ENCODE measurements around the gene SLC35D1.
A peak's percentile ranks its signal among the peaks of the same experiment; 100 is the strongest.

SLC35D1 gene

DNA sequence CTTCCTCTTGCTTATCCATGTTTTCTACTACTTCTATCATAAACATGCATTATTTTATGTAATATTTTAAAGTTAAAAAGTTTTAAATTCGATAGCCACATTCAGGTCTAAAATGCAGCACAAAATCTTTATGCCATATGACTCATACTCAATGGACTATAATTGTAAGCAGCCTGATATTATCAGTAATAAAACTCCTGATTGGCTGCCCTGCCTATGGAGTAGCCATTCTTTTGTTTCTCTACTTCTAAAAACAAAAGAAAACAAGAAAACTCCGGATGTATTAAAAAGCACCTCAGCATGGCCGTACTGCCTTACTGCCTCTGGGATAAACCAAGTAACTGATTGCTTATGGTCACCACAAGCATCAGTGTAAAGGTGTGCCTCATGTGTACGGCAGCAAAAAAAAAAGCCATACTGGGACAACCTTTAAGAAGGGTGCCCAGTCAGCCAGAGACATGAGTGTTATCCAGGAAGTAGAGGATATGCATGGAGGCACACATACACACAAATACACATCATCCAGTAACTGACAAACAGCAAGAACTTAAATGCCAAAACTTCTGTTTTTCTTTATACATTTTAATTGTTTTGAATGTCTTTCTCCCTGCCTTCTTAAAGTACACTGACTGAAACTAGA lies 9.2 kb downstream of the SLC35D1 start:
- Histone ChIP-seq H3K9me3 (ENCODE audit: control insufficient read depth in 2 of 2, low read length in 2 of 2) (no peaks in the 10 kb centered on the region), H3K9ac (ENCODE audit: low read length in 2 of 2) (no peak overlapping the region), H3K4me3 (ENCODE audit: low read length in 2 of 2) (no peak overlapping the region), H3K36me3 (ENCODE audit: control insufficient read depth in 2 of 2, insufficient read depth in 2 of 2, low read length in 2 of 2) (peaks cover 24 to 35% of the 10 kb centered on the region in 2 donors), H3K27me3 (ENCODE audit: control insufficient read depth in 1 of 2, insufficient read depth in 2 of 2, low read length in 2 of 2) (no peaks in the 10 kb centered on the region), H3K4me1 (ENCODE audit: control insufficient read depth, insufficient read depth, low read length) (peaks cover 2% of the 10 kb centered on the region), H3K27ac (ENCODE audit: low read length) (no peak overlapping the region)

DNA sequence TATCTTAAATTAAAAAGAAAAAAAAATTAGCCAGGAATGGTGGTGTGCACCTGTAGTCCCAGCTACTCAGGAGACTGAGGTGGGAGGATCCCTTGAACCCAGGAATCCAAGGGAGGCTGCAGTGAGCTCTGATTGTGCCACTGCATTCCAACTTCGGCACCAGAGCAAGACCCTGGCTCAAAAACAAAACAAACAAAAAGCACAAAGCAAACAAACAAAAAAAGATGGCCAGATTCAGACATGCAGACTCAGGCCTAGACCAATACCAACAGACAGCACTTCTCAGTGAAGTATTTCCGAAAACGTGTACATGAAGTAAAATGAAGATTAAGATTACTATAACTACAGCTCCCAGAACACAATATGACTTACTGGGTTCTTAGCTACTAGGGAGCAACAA lies 10.6 kb downstream of the SLC35D1 start:
- Histone ChIP-seq H3K4me3 (ENCODE audit: low read length in 2 of 2) (no peak overlapping the region), H3K4me1 (ENCODE audit: control insufficient read depth, insufficient read depth, low read length) (peaks cover 2% of the 10 kb centered on the region), H3K36me3 (ENCODE audit: control insufficient read depth in 2 of 2, insufficient read depth in 2 of 2, low read length in 2 of 2) (peaks cover 27 to 39% of the 10 kb centered on the region in 2 donors), H3K9ac (ENCODE audit: low read length in 2 of 2) (no peak overlapping the region), H3K27me3 (ENCODE audit: control insufficient read depth in 1 of 2, insufficient read depth in 2 of 2, low read length in 2 of 2) (no peaks in the 10 kb centered on the region), H3K27ac (ENCODE audit: low read length) (no peak overlapping the region), H3K9me3 (ENCODE audit: control insufficient read depth in 2 of 2, low read length in 2 of 2) (no peaks in the 10 kb centered on the region)

DNA sequence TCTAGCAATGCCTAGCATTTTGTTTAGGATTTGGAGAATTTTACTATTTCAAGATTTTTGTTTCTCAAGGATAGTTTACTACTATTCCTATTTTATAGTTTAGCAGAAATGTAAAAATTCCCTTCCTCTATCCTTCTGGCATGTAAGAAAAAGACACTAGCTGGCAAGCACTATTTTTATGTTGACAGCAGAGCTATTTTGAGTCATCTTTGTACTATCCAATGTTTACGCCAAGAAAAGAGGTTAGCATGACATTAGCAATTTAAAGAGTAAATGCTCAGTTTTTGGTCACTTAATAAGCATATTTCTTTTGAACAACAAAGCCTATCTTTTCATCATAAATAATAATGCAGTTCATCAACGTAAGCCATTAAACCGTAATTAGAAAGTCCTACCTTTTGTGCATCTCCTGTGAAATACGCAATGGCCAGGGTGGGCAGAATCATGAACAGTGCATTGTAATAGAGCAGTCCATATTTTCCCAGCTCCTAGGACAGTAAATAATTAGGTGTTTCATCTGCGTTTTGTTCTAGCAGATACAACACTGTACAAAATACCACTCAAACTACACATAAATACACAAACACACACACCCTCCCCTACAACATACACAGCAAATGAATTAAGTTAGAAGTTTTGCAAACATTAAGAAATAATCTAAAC lies 12.0 kb downstream of the SLC35D1 start:
- Histone ChIP-seq H3K4me3 (ENCODE audit: low read length in 2 of 2) (peak overlapping the region in 1 of 2 donors; percentile 34), H3K9me3 (ENCODE audit: control insufficient read depth in 2 of 2, low read length in 2 of 2) (no peaks in the 10 kb centered on the region)

DNA sequence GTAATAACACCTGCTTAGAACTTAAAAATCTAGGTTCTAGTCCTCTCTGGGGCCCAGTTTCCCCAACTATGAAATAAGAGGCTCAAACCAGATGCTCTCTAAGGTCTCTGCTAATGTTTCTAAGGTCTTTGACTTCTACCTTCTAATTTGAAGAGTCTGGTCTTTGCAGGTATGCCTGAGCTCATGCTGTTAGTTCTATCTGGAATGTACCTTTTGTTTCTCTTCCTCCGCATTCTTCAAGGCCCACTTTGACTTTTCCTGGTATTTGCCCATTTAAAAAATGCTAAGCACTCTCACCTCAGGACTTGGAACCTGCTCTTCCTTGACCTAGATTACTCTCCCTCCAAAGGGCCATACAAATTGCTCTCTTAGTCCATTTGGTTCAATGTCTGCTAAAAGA lies 13.5 kb downstream of the SLC35D1 start:
- H3K4me1 ChIP-seq (ENCODE audit: control insufficient read depth, insufficient read depth, low read length): peaks cover 2% of the 10 kb centered on the region
- no peaks in the 10 kb centered on the region for H3K27me3 ChIP-seq (ENCODE audit: control insufficient read depth in 1 of 2, insufficient read depth in 2 of 2, low read length in 2 of 2)
- peaks cover 19 to 35% of the 10 kb centered on the region in 2 donors for H3K36me3 ChIP-seq (ENCODE audit: control insufficient read depth in 2 of 2, insufficient read depth in 2 of 2, low read length in 2 of 2)
- no peak overlapping the region for H3K27ac ChIP-seq (ENCODE audit: low read length)
- no peak overlapping the region for H3K4me3 ChIP-seq (ENCODE audit: low read length in 2 of 2)
- no peaks in the 10 kb centered on the region for H3K9me3 ChIP-seq (ENCODE audit: control insufficient read depth in 2 of 2, low read length in 2 of 2)
- H3K9ac ChIP-seq (ENCODE audit: low read length in 2 of 2): no peak overlapping the region

More for the DNA sequence above, 12.0 kb downstream of the SLC35D1 start:
- Histone ChIP-seq H3K27me3 (ENCODE audit: control insufficient read depth in 1 of 2, insufficient read depth in 2 of 2, low read length in 2 of 2) (no peaks in the 10 kb centered on the region), H3K4me1 (ENCODE audit: control insufficient read depth, insufficient read depth, low read length) (peaks cover 2% of the 10 kb centered on the region), H3K36me3 (ENCODE audit: control insufficient read depth in 2 of 2, insufficient read depth in 2 of 2, low read length in 2 of 2) (peaks cover 22 to 33% of the 10 kb centered on the region in 2 donors), H3K27ac (ENCODE audit: low read length) (no peak overlapping the region), H3K9ac (ENCODE audit: low read length in 2 of 2) (no peak overlapping the region)

DNA sequence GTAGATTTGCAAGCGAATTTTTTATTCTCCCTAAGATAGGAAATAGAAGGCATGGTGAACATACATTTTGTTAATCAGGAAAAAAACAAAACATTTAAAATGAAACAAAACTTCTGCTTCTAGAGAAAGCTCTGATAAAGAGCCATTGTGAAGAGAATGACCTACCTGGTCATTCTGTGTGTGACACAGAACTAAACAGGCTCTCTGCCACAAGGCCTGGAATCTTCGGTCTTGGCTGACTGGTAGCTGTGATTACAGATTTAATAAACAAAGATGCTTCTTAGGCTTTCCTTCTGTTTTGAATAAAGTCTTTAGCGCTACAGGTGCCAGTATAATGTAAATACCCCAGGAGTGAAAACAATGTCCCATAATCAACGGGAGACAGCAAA lies 22.1 kb downstream of the SLC35D1 start:
- peak overlapping the region; percentile 26 for H3K27ac ChIP-seq (ENCODE audit: low read length)
- H3K4me3 ChIP-seq (ENCODE audit: low read length in 2 of 2): no peak overlapping the region
- no peak overlapping the region for H3K9ac ChIP-seq (ENCODE audit: low read length in 2 of 2)
- peaks cover 10% of the 10 kb centered on the region for H3K4me1 ChIP-seq (ENCODE audit: control insufficient read depth, insufficient read depth, low read length)
- no peaks in the 10 kb centered on the region for H3K9me3 ChIP-seq (ENCODE audit: control insufficient read depth in 2 of 2, low read length in 2 of 2)
- H3K36me3 ChIP-seq (ENCODE audit: control insufficient read depth in 2 of 2, insufficient read depth in 2 of 2, low read length in 2 of 2): peaks cover 2 to 7% of the 10 kb centered on the region in 2 donors
- no peaks in the 10 kb centered on the region for H3K27me3 ChIP-seq (ENCODE audit: control insufficient read depth in 1 of 2, insufficient read depth in 2 of 2, low read length in 2 of 2)

DNA sequence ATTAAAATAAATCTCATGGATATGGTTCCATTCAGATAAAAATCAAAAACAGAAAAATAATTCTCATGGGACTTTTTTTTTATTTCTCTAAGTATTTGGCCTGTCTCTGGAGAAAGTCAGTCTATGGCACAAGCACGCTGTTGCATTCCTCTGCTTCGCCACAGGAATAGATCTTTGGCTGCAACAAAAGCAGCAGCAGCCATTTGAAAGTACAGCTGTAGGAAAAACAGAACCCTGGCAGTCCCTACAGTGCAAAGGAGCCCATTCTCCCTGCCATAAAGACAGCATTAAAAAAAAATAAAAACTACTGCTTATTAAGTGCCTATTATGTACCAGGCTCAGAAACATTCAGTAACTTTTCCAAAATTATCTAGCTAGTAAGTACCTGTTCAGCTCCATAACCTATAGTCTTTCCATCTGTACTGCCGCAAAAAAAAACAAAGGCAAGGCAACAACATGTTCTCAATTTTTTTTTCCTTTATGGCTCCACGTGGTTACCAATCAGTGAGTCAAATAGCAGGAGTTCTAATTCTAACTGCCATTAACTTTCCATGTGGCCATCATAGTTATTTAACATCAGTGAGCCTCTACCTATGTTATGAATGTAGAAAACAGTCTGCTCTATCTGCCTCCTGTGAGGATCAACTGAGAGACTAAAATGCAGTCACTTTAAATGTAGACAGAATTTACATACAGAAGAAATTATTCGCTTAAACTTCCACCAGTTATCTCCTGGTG lies 22.7 kb downstream of the SLC35D1 start:
- peak overlapping the region; percentile 26 for H3K27ac ChIP-seq (ENCODE audit: low read length)
- no peaks in the 10 kb centered on the region for H3K9me3 ChIP-seq (ENCODE audit: control insufficient read depth in 2 of 2, low read length in 2 of 2)
- H3K9ac ChIP-seq (ENCODE audit: low read length in 2 of 2): no peak overlapping the region
- H3K27me3 ChIP-seq (ENCODE audit: control insufficient read depth in 1 of 2, insufficient read depth in 2 of 2, low read length in 2 of 2): no peaks in the 10 kb centered on the region
- peaks cover 0 to 3% of the 10 kb centered on the region in 2 donors for H3K36me3 ChIP-seq (ENCODE audit: control insufficient read depth in 2 of 2, insufficient read depth in 2 of 2, low read length in 2 of 2)
- H3K4me1 ChIP-seq (ENCODE audit: control insufficient read depth, insufficient read depth, low read length): peaks cover 10% of the 10 kb centered on the region
- peak overlapping the region in 1 of 2 donors; percentile 9 for H3K4me3 ChIP-seq (ENCODE audit: low read length in 2 of 2)

DNA sequence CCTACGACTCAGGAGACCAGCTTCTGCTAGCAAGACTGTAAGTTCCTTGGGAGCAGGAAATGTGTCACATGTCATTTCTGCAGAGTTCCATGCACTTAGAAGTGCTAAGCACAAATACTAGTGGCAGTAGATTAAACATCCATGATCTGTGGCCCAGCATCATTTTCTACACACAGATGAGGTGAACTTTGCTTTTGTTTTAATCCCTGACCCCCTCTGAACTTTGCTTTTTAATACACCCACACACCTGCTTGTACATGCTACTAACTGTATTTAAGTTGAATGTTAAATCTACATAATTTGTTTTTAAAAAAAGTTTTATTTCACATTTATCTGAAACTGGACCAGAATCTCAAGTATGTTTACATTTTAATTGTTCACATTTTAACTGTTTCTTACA lies 24.5 kb downstream of the SLC35D1 start:
- peaks cover 0 to 6% of the 10 kb centered on the region in 2 donors for H3K36me3 ChIP-seq (ENCODE audit: control insufficient read depth in 2 of 2, insufficient read depth in 2 of 2, low read length in 2 of 2)
- H3K9me3 ChIP-seq (ENCODE audit: control insufficient read depth in 2 of 2, low read length in 2 of 2): no peaks in the 10 kb centered on the region
- no peak overlapping the region for H3K4me3 ChIP-seq (ENCODE audit: low read length in 2 of 2)
- H3K4me1 ChIP-seq (ENCODE audit: control insufficient read depth, insufficient read depth, low read length): peaks cover 10% of the 10 kb centered on the region
- no peak overlapping the region for H3K9ac ChIP-seq (ENCODE audit: low read length in 2 of 2)
- H3K27ac ChIP-seq (ENCODE audit: low read length): no peak overlapping the region
- H3K27me3 ChIP-seq (ENCODE audit: control insufficient read depth in 1 of 2, insufficient read depth in 2 of 2, low read length in 2 of 2): no peaks in the 10 kb centered on the region

DNA sequence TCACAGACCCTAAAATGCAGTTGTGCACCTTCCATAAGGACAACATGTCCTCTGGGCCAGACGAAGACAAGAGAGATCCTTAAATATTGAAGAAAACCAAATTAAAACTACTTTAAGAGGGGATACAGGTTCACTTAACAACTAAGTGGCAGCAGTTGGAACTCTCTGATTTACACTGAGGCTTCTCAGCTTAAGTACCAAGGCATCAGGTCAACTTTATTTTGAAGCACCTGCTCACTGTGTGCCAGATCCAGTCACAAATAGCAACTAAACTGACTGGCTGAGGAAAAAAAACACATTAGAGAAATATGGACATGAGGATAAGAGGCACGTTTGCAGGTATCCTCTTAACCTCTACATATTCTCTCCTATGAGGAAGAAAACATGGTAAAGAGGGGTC lies 33.2 kb downstream of the SLC35D1 start:
- H3K36me3 ChIP-seq (ENCODE audit: control insufficient read depth in 2 of 2, insufficient read depth in 2 of 2, low read length in 2 of 2): peaks cover 2 to 13% of the 10 kb centered on the region in 2 donors
- H3K4me3 ChIP-seq (ENCODE audit: low read length in 2 of 2): no peak overlapping the region
- H3K9me3 ChIP-seq (ENCODE audit: control insufficient read depth in 2 of 2, low read length in 2 of 2): no peaks in the 10 kb centered on the region
- H3K4me1 ChIP-seq (ENCODE audit: control insufficient read depth, insufficient read depth, low read length): peaks cover 25% of the 10 kb centered on the region
- H3K9ac ChIP-seq (ENCODE audit: low read length in 2 of 2): no peak overlapping the region
- peak overlapping the region; percentile 83 for H3K27ac ChIP-seq (ENCODE audit: low read length)
- no peaks in the 10 kb centered on the region for H3K27me3 ChIP-seq (ENCODE audit: control insufficient read depth in 1 of 2, insufficient read depth in 2 of 2, low read length in 2 of 2)

DNA sequence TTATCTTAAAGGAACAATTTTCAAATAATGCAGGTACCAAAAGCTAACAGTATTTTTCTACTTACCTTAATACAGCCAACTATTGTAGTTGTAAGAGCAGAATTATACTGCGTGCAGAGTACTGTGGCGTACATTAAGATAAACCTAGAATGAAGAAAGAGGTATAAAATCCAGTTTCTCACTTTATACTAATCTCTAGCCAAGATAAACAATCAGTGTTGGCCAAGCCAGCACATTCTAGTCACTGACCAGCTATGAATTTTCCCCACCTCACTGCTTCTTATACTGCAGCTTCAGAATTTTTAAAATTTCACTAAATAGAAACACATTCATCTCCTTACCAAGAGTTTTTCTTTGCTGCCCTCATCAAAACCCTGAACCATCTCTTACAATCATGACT lies 33.6 kb downstream of the SLC35D1 start:
- Histone ChIP-seq H3K9ac (ENCODE audit: low read length in 2 of 2) (peak overlapping the region; percentile 18 to 37), H3K36me3 (ENCODE audit: control insufficient read depth in 2 of 2, insufficient read depth in 2 of 2, low read length in 2 of 2) (peaks cover 2 to 13% of the 10 kb centered on the region in 2 donors), H3K27me3 (ENCODE audit: control insufficient read depth in 1 of 2, insufficient read depth in 2 of 2, low read length in 2 of 2) (no peaks in the 10 kb centered on the region), H3K27ac (ENCODE audit: low read length) (peak overlapping the region; percentile 83), H3K4me1 (ENCODE audit: control insufficient read depth, insufficient read depth, low read length) (peaks cover 25% of the 10 kb centered on the region), H3K4me3 (ENCODE audit: low read length in 2 of 2) (no peak overlapping the region), H3K9me3 (ENCODE audit: control insufficient read depth in 2 of 2, low read length in 2 of 2) (no peaks in the 10 kb centered on the region)

DNA sequence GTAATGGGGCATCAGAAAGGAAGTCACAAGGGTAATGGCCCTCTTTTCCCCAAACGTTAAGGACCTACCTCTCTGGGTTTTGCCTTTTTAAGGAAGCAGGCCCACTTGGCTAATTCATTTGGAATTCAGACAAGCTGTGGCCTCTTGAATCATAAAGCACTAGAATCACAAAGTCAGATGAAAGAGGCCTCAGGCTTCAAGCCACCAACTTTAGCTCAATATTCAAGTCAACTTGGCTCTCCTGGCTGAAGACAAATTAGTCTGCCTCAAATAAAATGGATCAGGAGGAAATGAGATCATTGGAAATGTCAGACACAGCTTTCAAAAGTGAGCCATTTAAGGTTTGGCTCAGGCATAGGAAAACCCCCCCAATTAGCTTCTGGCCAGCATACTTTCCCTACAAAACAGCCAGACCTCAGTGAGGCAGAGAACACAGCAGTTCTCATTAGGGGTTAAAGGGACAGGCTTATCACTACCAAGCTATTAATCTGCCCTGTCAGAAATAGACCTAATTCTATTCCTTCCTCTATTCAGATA lies 34.3 kb downstream of the SLC35D1 start:
- H3K27ac ChIP-seq (ENCODE audit: low read length): peak overlapping the region; percentile 83

More for the DNA sequence above, 34.3 kb downstream of the SLC35D1 start:
- peaks cover 25% of the 10 kb centered on the region for H3K4me1 ChIP-seq (ENCODE audit: control insufficient read depth, insufficient read depth, low read length)
- H3K9me3 ChIP-seq (ENCODE audit: control insufficient read depth in 2 of 2, low read length in 2 of 2): no peaks in the 10 kb centered on the region
- no peak overlapping the region for H3K4me3 ChIP-seq (ENCODE audit: low read length in 2 of 2)
- peaks cover 2 to 9% of the 10 kb centered on the region in 2 donors for H3K36me3 ChIP-seq (ENCODE audit: control insufficient read depth in 2 of 2, insufficient read depth in 2 of 2, low read length in 2 of 2)
- H3K9ac ChIP-seq (ENCODE audit: low read length in 2 of 2): peak overlapping the region; percentile 18 to 38
- H3K27me3 ChIP-seq (ENCODE audit: control insufficient read depth in 1 of 2, insufficient read depth in 2 of 2, low read length in 2 of 2): no peaks in the 10 kb centered on the region
